Thoracic aorta (tissue), 2 donors: ENCODE measurements around the gene DUOX1. TPM values are rescaled to one million over a fixed set of nuclear protein-coding genes. Genes with fewer than 3 reads are reported as not detected.

ENCODE experiments used
- ATAC-seq: fragments of 150-250 bp; one replicate; pipeline ENCODE4 v1.8.0; 2017; ENCODE audit warnings: low read depth; ENCODE audit not compliant: insufficient number of reproducible peaks, low FRiP score
- DNase-seq: peaks from one replicate; pipeline ENCODE4 v3.0.0-alpha.2; 2020; ENCODE audit warnings: low spot score
- H3K27ac ChIP-seq, 2 donors: fragments of 200-600 bp; sonication (generic); 1 replicate in 1 of 2; 2 replicates in 1 of 2; pipeline ENCODE4 v1.5.1; 2016; ENCODE audit warnings: mild to moderate bottlenecking in 2 of 2, moderate library complexity in 2 of 2
- H3K27me3 ChIP-seq: fragments of 200-600 bp; sonication (generic); replicated peaks from 2 replicates; pipeline ENCODE4 v1.6.0; 2016; ENCODE audit warnings: mild to moderate bottlenecking; ENCODE audit not compliant: insufficient read depth
- H3K36me3 ChIP-seq: fragments of 200-600 bp; sonication (generic); one replicate; pipeline ENCODE4 v1.5.1; 2016
- H3K4me1 ChIP-seq, 2 donors: fragments of 200-600 bp; sonication (generic); 1 replicate in 1 of 2; 2 replicates in 1 of 2; pipeline versions ENCODE4 v1.5.1 to v1.6.0; 2016; ENCODE audit warnings: low read depth in 2 of 2, mild to moderate bottlenecking in 1 of 2; ENCODE audit not compliant: control insufficient read depth in 1 of 2
- H3K4me3 ChIP-seq: fragments of 200-600 bp; sonication (generic); 2 replicates; pipeline ENCODE4 v1.5.1; 2016; ENCODE audit warnings: mild to moderate bottlenecking
- H3K9me3 ChIP-seq: fragments of 200-600 bp; sonication (generic); 2 replicates; pipeline ENCODE4 v1.5.1; 2016
- total RNA-seq, 2 donors: library from RNA; depleted of rRNA; stranded (reverse); fragments of >200 nt; gene quantifications; one replicate each; pipeline versions ENCODE4 v1.1.0 to v1.2.3, GENCODE V29; 2016
- TF ChIP-seq, protein P1 (sequence below): fragments of 200-600 bp; sonication (generic); IDR thresholded peaks from one replicate; pipeline ENCODE4 v1.5.1; 2019; ENCODE audit warnings: antibody characterized with exemption

DUOX1 gene
- total RNA-seq, 2 donors from 2014 or later, result 0.56 to 0.68 TPM

DNA sequence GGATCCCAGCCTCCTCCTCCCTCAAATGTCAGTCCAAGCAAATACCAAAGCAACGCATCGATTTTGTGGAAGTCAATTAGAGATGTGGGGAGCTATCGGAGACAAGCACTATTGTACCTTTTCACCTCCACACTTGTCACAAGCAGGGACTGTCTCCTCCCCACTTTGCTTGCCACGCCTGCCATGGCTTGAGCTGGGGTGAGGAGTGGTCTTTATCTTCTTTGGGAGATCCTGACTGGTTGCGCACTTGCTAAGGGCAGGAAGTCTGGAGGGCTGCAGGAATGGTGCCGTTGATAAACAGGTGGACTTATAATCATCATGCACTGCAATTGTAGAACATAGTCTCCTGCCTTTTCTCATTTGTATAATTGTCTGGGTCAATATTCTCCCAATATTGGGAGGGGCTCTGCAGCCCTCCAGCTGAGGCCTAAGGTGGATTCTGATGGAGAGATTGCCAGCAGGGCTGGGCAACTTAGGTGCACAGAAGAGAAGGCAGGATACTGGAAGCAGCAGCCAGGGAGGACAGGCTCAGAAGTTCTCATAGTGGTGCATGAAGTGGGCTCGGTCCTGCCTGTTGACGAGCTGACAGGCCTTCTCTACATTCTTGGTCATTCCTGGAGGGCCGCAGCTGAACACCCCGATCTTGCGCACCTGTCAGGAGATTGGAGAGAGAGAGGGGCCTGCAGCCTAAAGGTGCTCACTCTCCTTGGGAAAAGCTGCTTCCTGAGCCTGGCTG is 36.0 kb upstream of the DUOX1 start:
- DNase-seq (no peak), ATAC-seq (no peak)
- H3K36me3 ChIP-seq, result no peaks in the 10 kb centered on the region

DNA sequence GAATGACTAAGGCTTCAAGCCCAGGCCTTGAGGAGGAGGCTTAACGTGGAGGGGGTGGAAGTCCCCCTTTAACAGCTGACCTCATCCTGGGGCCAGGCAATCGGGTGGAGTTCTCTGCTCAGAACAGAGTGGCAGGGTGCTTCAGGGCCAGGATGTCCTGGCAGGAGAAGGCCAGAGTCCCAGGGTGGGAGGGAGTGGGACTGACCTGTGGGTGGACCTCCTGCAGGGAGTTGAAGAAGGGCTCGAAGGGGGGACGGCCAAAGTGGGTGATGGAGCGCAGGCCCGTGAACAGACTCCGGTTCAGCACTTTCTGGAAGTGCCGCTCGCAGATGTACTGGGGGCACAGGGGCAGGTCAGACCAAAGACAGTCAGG is 35.5 kb upstream of the DUOX1 start:
- DNase-seq (no peak), ATAC-seq (no peak)

More for the DNA sequence above, 36.0 kb upstream of the DUOX1 start:
- Histone ChIP-seq H3K9me3 (no peaks in the 10 kb centered on the region), H3K27me3 (no peaks in the 10 kb centered on the region), H3K4me1 (no peaks in the 10 kb centered on the region), H3K27ac (no peak overlapping the region), H3K4me3 (no peak overlapping the region)
- TF ChIP-seq, protein P1, sequence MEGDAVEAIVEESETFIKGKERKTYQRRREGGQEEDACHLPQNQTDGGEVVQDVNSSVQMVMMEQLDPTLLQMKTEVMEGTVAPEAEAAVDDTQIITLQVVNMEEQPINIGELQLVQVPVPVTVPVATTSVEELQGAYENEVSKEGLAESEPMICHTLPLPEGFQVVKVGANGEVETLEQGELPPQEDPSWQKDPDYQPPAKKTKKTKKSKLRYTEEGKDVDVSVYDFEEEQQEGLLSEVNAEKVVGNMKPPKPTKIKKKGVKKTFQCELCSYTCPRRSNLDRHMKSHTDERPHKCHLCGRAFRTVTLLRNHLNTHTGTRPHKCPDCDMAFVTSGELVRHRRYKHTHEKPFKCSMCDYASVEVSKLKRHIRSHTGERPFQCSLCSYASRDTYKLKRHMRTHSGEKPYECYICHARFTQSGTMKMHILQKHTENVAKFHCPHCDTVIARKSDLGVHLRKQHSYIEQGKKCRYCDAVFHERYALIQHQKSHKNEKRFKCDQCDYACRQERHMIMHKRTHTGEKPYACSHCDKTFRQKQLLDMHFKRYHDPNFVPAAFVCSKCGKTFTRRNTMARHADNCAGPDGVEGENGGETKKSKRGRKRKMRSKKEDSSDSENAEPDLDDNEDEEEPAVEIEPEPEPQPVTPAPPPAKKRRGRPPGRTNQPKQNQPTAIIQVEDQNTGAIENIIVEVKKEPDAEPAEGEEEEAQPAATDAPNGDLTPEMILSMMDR, result no peak

DNA sequence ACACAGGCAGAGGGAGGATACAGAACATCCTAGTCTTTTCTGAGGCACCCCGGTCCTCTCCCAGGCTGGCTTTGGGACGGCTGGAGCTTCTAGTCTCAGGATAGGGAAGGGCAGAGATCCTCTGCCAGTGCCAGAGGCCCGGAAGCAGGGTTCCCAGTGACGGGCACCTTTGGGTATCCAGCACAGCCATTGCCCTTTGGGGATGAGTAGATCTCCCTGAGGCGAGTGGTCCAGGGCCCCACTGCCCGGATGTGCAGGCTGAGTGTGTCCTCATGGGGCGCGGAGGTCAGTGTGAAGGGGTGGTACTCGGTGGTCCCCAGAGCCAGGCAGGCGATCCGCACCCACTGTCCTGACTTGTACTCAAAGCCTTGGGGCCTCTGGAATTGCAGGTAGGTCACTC is 34.1 kb upstream of the DUOX1 start:
- Histone ChIP-seq H3K4me3 (no peak overlapping the region), H3K4me1 (no peaks in the 10 kb centered on the region), H3K27me3 (no peaks in the 10 kb centered on the region), H3K36me3 (no peaks in the 10 kb centered on the region), H3K9me3 (no peaks in the 10 kb centered on the region), H3K27ac (no peak overlapping the region)
- TF ChIP-seq, protein P1, result no peak
- no peak for ATAC-seq
- no peak for DNase-seq

More for the DNA sequence above, 35.5 kb upstream of the DUOX1 start:
- Histone ChIP-seq H3K4me1 (no peaks in the 10 kb centered on the region), H3K36me3 (no peaks in the 10 kb centered on the region), H3K27me3 (no peaks in the 10 kb centered on the region), H3K4me3 (no peak overlapping the region), H3K27ac (no peak overlapping the region), H3K9me3 (no peaks in the 10 kb centered on the region)
- TF ChIP-seq, protein P1, result no peak

DNA sequence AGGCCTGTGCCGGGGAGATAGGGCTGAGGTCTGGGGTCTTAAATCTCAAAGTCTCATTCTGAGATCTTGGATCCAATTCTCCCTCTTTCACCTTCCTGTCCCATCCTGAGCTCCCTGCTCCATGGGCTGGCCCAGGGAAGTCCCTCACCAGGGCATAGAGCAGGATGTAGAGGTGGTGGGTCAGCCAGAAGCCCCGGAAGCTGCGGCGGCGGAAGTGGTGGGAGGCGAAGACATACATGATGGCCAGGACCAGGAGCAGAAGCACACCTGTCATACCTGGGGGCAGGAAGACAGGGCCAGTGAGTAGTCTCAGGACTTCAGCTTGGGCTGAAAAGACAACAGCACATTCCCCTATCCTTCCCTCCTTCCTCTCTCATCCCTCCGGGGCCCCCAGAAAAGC is 32.3 kb upstream of the DUOX1 start:
- Histone ChIP-seq H3K4me1 (no peaks in the 10 kb centered on the region), H3K36me3 (no peaks in the 10 kb centered on the region), H3K27me3 (no peaks in the 10 kb centered on the region), H3K4me3 (no peak overlapping the region), H3K27ac (no peak overlapping the region), H3K9me3 (no peaks in the 10 kb centered on the region)
- TF ChIP-seq, protein P1, result no peak
- DNase-seq (no peak), ATAC-seq (no peak)

DNA sequence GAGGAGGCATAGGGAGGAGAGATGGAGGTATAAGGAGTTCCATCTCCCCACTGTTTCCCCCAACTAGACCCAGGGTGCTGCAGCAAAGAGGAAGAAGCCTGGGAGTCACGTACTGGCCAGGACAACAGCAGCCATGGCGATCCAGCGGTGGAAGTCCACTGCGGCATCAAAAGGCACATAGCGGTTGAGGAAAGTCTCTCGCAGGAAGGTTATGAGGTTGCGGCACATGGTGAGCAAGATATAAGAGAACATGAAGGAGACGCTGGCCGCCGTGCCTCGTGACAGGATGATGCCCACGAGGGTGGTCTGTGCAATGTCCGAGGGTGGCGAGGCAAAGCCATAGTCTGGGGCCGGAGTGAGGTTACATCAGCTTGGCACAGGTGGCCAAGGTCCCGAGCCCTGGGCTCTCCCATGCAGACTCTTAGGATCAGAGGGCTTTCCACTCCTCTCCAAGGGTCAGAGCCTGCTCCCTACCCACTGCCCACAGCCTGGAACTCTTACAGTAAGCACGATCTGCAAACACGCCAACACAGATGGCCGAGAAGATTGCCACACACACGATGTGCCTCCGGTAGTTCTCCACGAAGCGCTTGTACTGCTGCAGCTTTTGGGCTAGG is 30.1 kb upstream of the DUOX1 start:
- Histone ChIP-seq H3K36me3 (no peaks in the 10 kb centered on the region), H3K4me3 (no peak overlapping the region), H3K9me3 (no peaks in the 10 kb centered on the region), H3K4me1 (no peaks in the 10 kb centered on the region), H3K27me3 (no peaks in the 10 kb centered on the region), H3K27ac (no peak overlapping the region)
- ATAC-seq (no peak), DNase-seq (no peak)
- TF ChIP-seq, protein P1, result no peak
